HepG2 (cell line): ENCODE data around the gene LRRC27. TPM values are rescaled to one million over a fixed set of nuclear protein-coding genes. Genes with fewer than 3 reads are reported as not detected.

Experiments used
- CCAR2 ChIP-seq: fragments of 200-400 bp; formaldehyde crosslinking; optimal IDR thresholded peaks from 2 replicates; pipeline ENCODE3; 2018; ENCODE audit warnings: low read depth, mild to moderate bottlenecking, low read length, moderate library complexity
- ETS1 ChIP-seq: sonication (generic); formaldehyde crosslinking; IDR thresholded peaks from 2 replicates; pipeline ENCODE4 v1.4.0; 2020; ENCODE audit warnings: missing genetic modification reagents
- FOXM1 ChIP-seq: sonication (generic); formaldehyde crosslinking; IDR thresholded peaks from 2 replicates; pipeline ENCODE4 v1.5.0; 2020; ENCODE audit warnings: missing genetic modification reagents
- JUNB ChIP-seq: sonication (generic); formaldehyde crosslinking; IDR thresholded peaks from 2 replicates; pipeline ENCODE4 v1.8.0; 2022; ENCODE audit warnings: missing genetic modification reagents, mild to moderate bottlenecking, borderline replicate concordance
- MTA1 ChIP-seq: sonication (generic); formaldehyde crosslinking; IDR thresholded peaks from 2 replicates; pipeline ENCODE4 v1.4.0; 2020; ENCODE audit warnings: missing genetic modification reagents, mild to moderate bottlenecking, borderline replicate concordance
- NCOR1 ChIP-seq: fragments of 200-600 bp; sonication (generic); IDR thresholded peaks from 2 replicates; pipeline ENCODE4 v1.7.0; 2017; ENCODE audit warnings: antibody characterized with exemption, low read length, borderline replicate concordance
- NR3C1 ChIP-seq: sonication (generic); formaldehyde crosslinking; IDR thresholded peaks from 2 replicates; pipeline ENCODE4 v1.4.0; 2020; ENCODE audit warnings: missing genetic modification reagents
- PAF1 ChIP-seq: IDR thresholded peaks from 2 replicates; pipeline ENCODE4 v1.6.1; 2016; ENCODE audit warnings: missing genetic modification reagents, missing compliant biosample characterization
- POGZ ChIP-seq: sonication (generic); formaldehyde crosslinking; IDR thresholded peaks from 2 replicates; pipeline ENCODE4 v1.4.0; 2020; ENCODE audit warnings: mild to moderate bottlenecking, missing genetic modification reagents
- PTBP1 ChIP-seq: fragments of 200-400 bp; formaldehyde crosslinking; IDR thresholded peaks from 2 replicates; pipeline ENCODE4 v1.6.1; 2018; ENCODE audit warnings: low read length, low read depth; ENCODE audit not compliant: poor library complexity, severe bottlenecking
- SIX1 ChIP-seq: sonication (generic); formaldehyde crosslinking; IDR thresholded peaks from 2 replicates; pipeline ENCODE4 v1.4.0; 2020; ENCODE audit warnings: missing genetic modification reagents, borderline replicate concordance
- TSC22D2 ChIP-seq: sonication (generic); formaldehyde crosslinking; IDR thresholded peaks from 2 replicates; pipeline ENCODE4 v1.5.1; 2020; ENCODE audit warnings: missing genetic modification reagents, mild to moderate bottlenecking, borderline replicate concordance
- YEATS4 ChIP-seq: sonication (generic); formaldehyde crosslinking; IDR thresholded peaks from 2 replicates; pipeline ENCODE4 v1.4.0; 2020; ENCODE audit warnings: missing genetic modification reagents, borderline replicate concordance
- ZC3H13 ChIP-seq: sonication (generic); formaldehyde crosslinking; IDR thresholded peaks from 2 replicates; pipeline ENCODE4 v1.8.1; 2023; ENCODE audit warnings: mild to moderate bottlenecking, missing genetic modification reagents, moderate library complexity
- ZFP1 ChIP-seq: IDR thresholded peaks from 2 replicates; pipeline ENCODE4 v1.6.1; 2016
- ZNF138 ChIP-seq: sonication (generic); formaldehyde crosslinking; IDR thresholded peaks from 2 replicates; pipeline ENCODE4 v1.5.0; 2020; ENCODE audit warnings: mild to moderate bottlenecking, low read depth, missing genetic modification reagents
- ZNF3 ChIP-seq: IDR thresholded peaks from 2 replicates; pipeline ENCODE4 v1.7.0; 2017; ENCODE audit warnings: inconsistent platforms
- ZNF569 ChIP-seq: sonication (generic); formaldehyde crosslinking; IDR thresholded peaks from 2 replicates; pipeline ENCODE4 v1.5.0; 2020; ENCODE audit warnings: mild to moderate bottlenecking, missing genetic modification reagents, moderate library complexity, borderline replicate concordance
- ZNF619 ChIP-seq: sonication (generic); formaldehyde crosslinking; IDR thresholded peaks from 2 replicates; pipeline ENCODE4 v1.4.0; 2020; ENCODE audit warnings: mild to moderate bottlenecking, missing genetic modification reagents
- ZNF83 ChIP-seq: sonication (generic); formaldehyde crosslinking; IDR thresholded peaks from 2 replicates; pipeline ENCODE4 v1.4.0; 2020; ENCODE audit warnings: missing genetic modification reagents, mild to moderate bottlenecking, borderline replicate concordance
- polyA plus RNA-seq, 8 experiments: library from polyadenylated mRNA; depleted of rRNA in 3 of 8; stranded (reverse) in 7 of 8; unstranded in 1 of 8; fragments of >200 nt; fragmentation: Illumina TruSeq in 4 of 8; extraction: Trizol in 4 of 8; gene quantifications; 2 replicates each; pipeline versions ENCODE4 v1.2.1 to v1.2.3, GENCODE V29; 2011 to 2016; ENCODE audit warnings: low read depth in 4 of 8, missing spikeins in 1 of 8, mixed read lengths in 1 of 8; ENCODE audit not compliant: insufficient read depth in 1 of 8
- total RNA-seq, 5 experiments: library from RNA; depleted of rRNA; stranded (reverse); fragments of >200 nt; fragmentation: Illumina TruSeq; extraction: Trizol; gene quantifications; 2 replicates each; pipeline ENCODE4 v1.2.3, GENCODE V29; 2016; ENCODE audit warnings: low read depth in 1 of 5
- TF ChIP-seq, protein P1 (sequence below), 2 experiments: sonication (generic) in 1 of 2; formaldehyde crosslinking in 1 of 2; IDR thresholded peaks; 2 replicates each; pipeline versions ENCODE4 v1.4.0 to v1.6.1; 2016 to 2020; ENCODE audit warnings: borderline replicate concordance in 1 of 2, low read depth in 1 of 2, mild to moderate bottlenecking in 1 of 2, missing genetic modification reagents in 1 of 2
- TF ChIP-seq, protein P2 (sequence below): sonication (generic); formaldehyde crosslinking; IDR thresholded peaks from 2 replicates; pipeline ENCODE4 v1.9.0; 2021; ENCODE audit warnings: missing genetic modification reagents, borderline replicate concordance

The LRRC27 gene
- total and polyA plus RNA-seq, 2 of the 13 experiments (the other 11 are each of a cell fraction or from before 2014, with no cell fraction given) = 4.2 to 4.6 TPM

DNA sequence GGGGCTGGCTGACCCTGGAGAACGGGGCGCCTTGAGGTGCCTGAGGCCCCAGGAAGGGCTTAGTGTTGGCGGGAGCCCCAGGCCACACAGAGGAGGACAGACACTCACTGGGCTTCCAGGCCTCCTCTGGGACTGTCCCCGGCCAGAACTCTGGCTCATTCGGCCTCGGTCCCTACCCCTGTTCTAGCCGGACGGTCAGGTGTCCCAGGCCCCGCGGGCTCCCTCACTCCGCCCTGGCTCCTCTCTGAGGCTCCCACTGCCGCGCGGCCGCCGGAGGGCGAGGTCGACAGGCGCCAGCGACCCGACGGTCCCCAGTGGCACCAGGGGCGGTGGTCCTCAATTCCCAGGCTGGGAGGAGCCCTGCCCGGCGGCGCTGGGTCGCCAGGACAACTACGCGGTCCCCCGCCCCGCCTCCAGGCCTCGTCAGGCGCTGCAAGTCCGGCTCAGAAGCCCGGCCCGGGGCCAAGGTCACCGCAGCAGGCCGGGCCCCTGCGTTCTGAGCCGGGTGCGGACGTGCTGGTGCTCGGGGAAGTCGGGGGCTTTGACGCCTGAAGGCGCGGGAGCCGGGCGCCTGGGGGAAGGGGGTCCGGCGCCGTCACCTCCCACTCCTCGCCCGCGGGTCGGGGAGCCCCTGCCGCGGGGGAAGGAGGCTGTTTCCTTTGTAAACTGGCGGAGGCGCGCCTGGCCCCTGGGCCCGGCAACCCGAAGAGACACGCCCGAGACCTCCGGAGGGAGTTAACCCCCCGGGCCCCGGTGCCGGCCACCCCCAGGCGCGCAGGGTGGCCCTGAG is 63.9 kb downstream of the LRRC27 start (continued):
- TF ChIP-seq PAF1 (CRISPR knock-in tag) = no peak
- no peak for TF ChIP-seq NR3C1 (CRISPR knock-in tag)
- TF ChIP-seq PTBP1 = peak; percentile 16
- TF ChIP-seq, protein P1, sequence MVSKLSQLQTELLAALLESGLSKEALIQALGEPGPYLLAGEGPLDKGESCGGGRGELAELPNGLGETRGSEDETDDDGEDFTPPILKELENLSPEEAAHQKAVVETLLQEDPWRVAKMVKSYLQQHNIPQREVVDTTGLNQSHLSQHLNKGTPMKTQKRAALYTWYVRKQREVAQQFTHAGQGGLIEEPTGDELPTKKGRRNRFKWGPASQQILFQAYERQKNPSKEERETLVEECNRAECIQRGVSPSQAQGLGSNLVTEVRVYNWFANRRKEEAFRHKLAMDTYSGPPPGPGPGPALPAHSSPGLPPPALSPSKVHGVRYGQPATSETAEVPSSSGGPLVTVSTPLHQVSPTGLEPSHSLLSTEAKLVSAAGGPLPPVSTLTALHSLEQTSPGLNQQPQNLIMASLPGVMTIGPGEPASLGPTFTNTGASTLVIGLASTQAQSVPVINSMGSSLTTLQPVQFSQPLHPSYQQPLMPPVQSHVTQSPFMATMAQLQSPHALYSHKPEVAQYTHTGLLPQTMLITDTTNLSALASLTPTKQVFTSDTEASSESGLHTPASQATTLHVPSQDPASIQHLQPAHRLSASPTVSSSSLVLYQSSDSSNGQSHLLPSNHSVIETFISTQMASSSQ (IDR thresholded peaks at IDR 0.05; ENCODE audit: low read depth) = no peak
- TF ChIP-seq, protein P1 (CRISPR knock-in tag; IDR thresholded peaks at IDR 0.05; ENCODE audit: borderline replicate concordance) = no peak
- no peak for TF ChIP-seq ZC3H13 (CRISPR knock-in tag)
- no peak for TF ChIP-seq ZNF138 (CRISPR knock-in tag)
- TF ChIP-seq ZNF83 = no peak
- no peak for TF ChIP-seq SIX1 (CRISPR knock-in tag)
- no peak for TF ChIP-seq ZFP1 (CRISPR knock-in tag)
- TF ChIP-seq ETS1 = 0 out of 2 replicates have a peak, but pooled peaks have one; percentile 23
- TF ChIP-seq POGZ (CRISPR knock-in tag) = no peak
- TF ChIP-seq MTA1 (CRISPR knock-in tag) = no peak
- TF ChIP-seq, protein P2, sequence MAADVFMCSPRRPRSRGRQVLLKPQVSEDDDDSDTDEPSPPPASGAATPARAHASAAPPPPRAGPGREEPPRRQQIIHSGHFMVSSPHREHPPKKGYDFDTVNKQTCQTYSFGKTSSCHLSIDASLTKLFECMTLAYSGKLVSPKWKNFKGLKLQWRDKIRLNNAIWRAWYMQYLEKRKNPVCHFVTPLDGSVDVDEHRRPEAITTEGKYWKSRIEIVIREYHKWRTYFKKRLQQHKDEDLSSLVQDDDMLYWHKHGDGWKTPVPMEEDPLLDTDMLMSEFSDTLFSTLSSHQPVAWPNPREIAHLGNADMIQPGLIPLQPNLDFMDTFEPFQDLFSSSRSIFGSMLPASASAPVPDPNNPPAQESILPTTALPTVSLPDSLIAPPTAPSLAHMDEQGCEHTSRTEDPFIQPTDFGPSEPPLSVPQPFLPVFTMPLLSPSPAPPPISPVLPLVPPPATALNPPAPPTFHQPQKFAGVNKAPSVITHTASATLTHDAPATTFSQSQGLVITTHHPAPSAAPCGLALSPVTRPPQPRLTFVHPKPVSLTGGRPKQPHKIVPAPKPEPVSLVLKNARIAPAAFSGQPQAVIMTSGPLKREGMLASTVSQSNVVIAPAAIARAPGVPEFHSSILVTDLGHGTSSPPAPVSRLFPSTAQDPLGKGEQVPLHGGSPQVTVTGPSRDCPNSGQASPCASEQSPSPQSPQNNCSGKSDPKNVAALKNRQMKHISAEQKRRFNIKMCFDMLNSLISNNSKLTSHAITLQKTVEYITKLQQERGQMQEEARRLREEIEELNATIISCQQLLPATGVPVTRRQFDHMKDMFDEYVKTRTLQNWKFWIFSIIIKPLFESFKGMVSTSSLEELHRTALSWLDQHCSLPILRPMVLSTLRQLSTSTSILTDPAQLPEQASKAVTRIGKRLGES (CRISPR knock-in tag) = no peak
- no peak for TF ChIP-seq FOXM1 (CRISPR knock-in tag)
- TF ChIP-seq ZNF569 (CRISPR knock-in tag) = no peak
- TF ChIP-seq CCAR2 = no peak
- TF ChIP-seq ZNF619 (CRISPR knock-in tag) = 0 out of 2 replicates have a peak, but pooled peaks have one; percentile 54
- TF ChIP-seq JUNB (CRISPR knock-in tag) = no peak
- no peak for TF ChIP-seq ZNF3
- TF ChIP-seq NCOR1 = no peak
- peak; percentile 38; the same call in 1 of the 2 replicates for TF ChIP-seq YEATS4 (CRISPR knock-in tag)
- no peak for TF ChIP-seq TSC22D2 (CRISPR knock-in tag)
